ENCODE measurements around the gene CRYGB.
"Not testable (repeated sequence)": the region's sequence is repeated elsewhere in the genome, so short reads cannot be mapped to it uniquely, and the experiment has no call there.

Gene CRYGB

DNA sequence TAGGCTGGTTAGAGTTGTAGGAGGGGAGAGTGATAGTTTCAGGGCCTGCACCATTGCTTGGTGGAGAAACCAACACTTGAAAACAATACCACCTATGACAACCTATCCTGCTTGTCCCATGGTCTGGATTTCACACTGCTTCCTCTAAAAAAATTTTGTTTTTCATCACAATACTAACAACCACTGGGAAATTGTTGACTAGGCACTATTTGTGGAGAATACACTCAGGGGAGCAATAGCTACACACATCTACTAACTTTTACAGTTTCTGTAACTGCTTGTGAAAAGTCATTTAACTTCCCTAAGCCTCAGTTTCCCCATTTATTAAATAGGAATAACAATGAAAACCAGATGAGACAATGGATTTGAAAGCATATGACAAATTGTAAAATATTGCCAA is 4.1 kb upstream of the CRYGB start:
- Histone ChIP-seq H2AFZ (ENCODE audit: low read length, unreplicated experiment) (no peak overlapping the region), H3K4me1 (ENCODE audit: control insufficient read depth, insufficient read depth, low read length, unreplicated experiment) (no peaks in the 10 kb centered on the region), H3K27ac (ENCODE audit: low read depth, low read length) (no peak overlapping the region), H3K27me3 (ENCODE audit: insufficient read depth, low read length) (peaks cover 26% of the 10 kb centered on the region; the same call in 1 of the 2 replicates), H3K79me2 (ENCODE audit: control insufficient read depth, insufficient read depth, low read length, unreplicated experiment) (no peaks in the 10 kb centered on the region), H3K4me3 (ENCODE audit: low read depth, low read length) (no peak overlapping the region), H3K36me3 (ENCODE audit: insufficient read depth, low read length) (no peaks in the 10 kb centered on the region)

DNA sequence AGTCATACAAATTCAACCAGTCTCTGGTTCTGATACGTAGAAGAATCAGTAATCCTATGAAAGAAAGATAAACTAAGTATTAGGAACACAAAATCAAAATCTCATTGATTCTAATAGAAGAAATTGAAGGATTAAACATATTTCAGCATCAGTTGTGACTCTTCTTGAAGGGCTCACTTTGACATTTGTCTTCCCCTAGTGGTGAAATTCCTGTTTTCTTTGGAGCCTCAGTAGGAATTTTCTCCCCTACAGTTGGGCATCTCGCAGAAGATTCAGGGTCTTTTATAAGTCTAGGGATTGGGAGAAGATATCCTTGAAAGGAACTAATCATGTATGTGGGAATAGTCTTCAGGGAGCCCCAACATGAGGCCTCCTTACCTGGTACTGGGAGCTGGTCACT is 2.8 kb upstream of the CRYGB start:
- no peak overlapping the region for H3K4me3 ChIP-seq (ENCODE audit: low read depth, low read length)
- H3K4me1 ChIP-seq (ENCODE audit: control insufficient read depth, insufficient read depth, low read length, unreplicated experiment) = no peaks in the 10 kb centered on the region
- H3K79me2 ChIP-seq (ENCODE audit: control insufficient read depth, insufficient read depth, low read length, unreplicated experiment) = no peaks in the 10 kb centered on the region
- no peaks in the 10 kb centered on the region for H3K36me3 ChIP-seq (ENCODE audit: insufficient read depth, low read length)
- H2AFZ ChIP-seq (ENCODE audit: low read length, unreplicated experiment) = no peak overlapping the region
- H3K27ac ChIP-seq (ENCODE audit: low read depth, low read length) = no peak overlapping the region
- H3K27me3 ChIP-seq (ENCODE audit: insufficient read depth, low read length) = peaks cover 26% of the 10 kb centered on the region; the same call in 1 of the 2 replicates

DNA sequence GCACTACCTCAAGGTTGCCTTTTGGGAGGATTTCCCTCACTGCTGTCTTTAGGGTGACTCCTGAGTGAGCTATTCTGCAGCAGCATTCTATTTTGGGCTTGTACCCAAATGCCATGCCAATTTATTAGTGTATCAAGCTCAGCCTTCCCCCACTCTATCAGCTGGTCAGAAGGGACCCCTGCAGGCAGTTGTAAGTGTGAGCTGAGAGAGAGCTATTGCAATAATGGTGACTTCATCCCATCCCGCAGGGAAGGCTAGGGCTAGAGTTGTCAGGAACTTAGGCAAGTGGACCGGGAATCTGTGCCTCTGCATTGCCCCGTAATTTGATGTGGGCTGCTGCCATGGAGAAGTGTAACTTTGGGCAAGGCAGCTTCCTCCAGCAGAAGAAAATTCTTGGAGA is 1.8 kb upstream of the CRYGB start:
- H3K27ac ChIP-seq (ENCODE audit: low read depth, low read length) = no peak overlapping the region
- no peaks in the 10 kb centered on the region for H3K4me1 ChIP-seq (ENCODE audit: control insufficient read depth, insufficient read depth, low read length, unreplicated experiment)
- H3K27me3 ChIP-seq (ENCODE audit: insufficient read depth, low read length) = peaks cover 26% of the 10 kb centered on the region; the same call in 1 of the 2 replicates
- no peaks in the 10 kb centered on the region for H3K36me3 ChIP-seq (ENCODE audit: insufficient read depth, low read length)
- no peak overlapping the region for H2AFZ ChIP-seq (ENCODE audit: low read length, unreplicated experiment)
- H3K4me3 ChIP-seq (ENCODE audit: low read depth, low read length) = no peak overlapping the region
- no peaks in the 10 kb centered on the region for H3K79me2 ChIP-seq (ENCODE audit: control insufficient read depth, insufficient read depth, low read length, unreplicated experiment)

DNA sequence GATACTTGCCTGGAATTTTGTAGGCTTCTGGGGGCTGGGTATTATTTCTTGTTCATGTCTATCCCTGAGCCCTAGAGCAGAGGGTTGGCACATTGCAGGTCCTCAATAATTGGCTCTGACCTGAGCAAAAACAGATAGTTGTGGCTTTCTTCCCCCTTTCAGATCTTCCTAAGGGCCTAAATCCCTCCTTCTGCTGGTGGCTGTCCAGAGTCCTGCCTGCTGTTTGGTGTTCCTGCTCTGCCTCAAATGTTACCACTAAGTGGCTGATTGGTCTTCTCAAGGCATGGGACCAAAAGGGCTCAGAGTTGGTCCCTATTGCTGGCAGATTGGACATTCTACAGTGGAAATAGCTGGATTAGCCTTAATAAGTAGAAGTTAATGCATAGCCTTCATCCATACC is 1.1 kb upstream of the CRYGB start:
- Histone ChIP-seq H3K4me1 (ENCODE audit: control insufficient read depth, insufficient read depth, low read length, unreplicated experiment) (no peaks in the 10 kb centered on the region), H3K27ac (ENCODE audit: low read depth, low read length) (no peak overlapping the region)

DNA sequence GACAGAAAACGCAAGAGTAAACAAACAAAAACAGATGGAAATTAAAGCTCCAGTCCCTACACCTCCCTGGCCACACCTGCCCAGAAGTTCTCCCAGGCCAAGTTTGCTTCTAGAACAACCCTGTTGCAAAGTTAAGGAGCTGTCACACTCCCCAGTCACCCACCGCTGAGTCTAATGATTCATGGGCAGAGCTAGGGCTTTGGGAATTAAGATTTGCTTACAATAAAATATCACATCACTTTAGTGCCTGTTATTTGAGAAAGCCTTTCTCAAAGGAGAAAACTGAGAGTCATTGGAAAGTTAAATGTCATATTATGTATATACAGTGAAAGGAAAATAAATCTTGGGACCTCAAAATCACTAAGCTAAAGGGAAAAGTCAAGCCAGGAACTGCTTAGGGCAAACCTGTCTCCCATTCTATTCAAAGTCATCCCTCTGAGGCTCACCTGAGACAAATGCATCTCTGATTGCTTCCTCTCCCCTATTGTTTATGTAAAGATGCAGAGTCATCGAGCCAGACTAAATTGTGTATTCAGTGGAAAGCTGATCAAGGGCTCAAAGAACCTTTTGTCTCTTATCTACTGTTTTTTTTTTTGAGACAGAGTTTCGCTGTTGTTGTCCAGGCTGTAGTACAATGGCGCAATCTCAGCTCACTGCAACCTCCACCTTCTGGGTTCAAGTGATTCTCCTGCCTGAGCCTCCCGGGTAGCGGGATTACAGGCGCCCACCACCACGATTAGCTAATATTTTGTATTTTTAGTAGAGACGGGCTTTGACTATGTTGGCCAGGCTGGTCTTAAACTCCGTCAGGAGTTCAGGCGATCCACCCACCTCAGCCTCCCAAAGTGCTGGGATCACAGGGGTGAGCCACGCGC is 2.8 kb downstream of the CRYGB start:
- H2AFZ ChIP-seq (ENCODE audit: low read length, unreplicated experiment) = no peak overlapping the region
- H3K27ac ChIP-seq (ENCODE audit: low read depth, low read length) = no peak overlapping the region
- H3K79me2 ChIP-seq (ENCODE audit: control insufficient read depth, insufficient read depth, low read length, unreplicated experiment) = no peaks in the 10 kb centered on the region
- no peaks in the 10 kb centered on the region for H3K36me3 ChIP-seq (ENCODE audit: insufficient read depth, low read length)
- H3K27me3 ChIP-seq (ENCODE audit: insufficient read depth, low read length) = 0 out of 2 replicates have a peak, but pooled peaks cover 3% of the 10 kb centered on the region
- H3K4me1 ChIP-seq (ENCODE audit: control insufficient read depth, insufficient read depth, low read length, unreplicated experiment) = no peaks in the 10 kb centered on the region
- no peak overlapping the region for H3K4me3 ChIP-seq (ENCODE audit: low read depth, low read length)

More for the DNA sequence above, 1.1 kb upstream of the CRYGB start:
- no peak overlapping the region for H2AFZ ChIP-seq (ENCODE audit: low read length, unreplicated experiment)
- peaks cover 26% of the 10 kb centered on the region; the same call in 1 of the 2 replicates for H3K27me3 ChIP-seq (ENCODE audit: insufficient read depth, low read length)
- H3K36me3 ChIP-seq (ENCODE audit: insufficient read depth, low read length) = no peaks in the 10 kb centered on the region
- no peak overlapping the region for H3K4me3 ChIP-seq (ENCODE audit: low read depth, low read length)
- no peaks in the 10 kb centered on the region for H3K79me2 ChIP-seq (ENCODE audit: control insufficient read depth, insufficient read depth, low read length, unreplicated experiment)

DNA sequence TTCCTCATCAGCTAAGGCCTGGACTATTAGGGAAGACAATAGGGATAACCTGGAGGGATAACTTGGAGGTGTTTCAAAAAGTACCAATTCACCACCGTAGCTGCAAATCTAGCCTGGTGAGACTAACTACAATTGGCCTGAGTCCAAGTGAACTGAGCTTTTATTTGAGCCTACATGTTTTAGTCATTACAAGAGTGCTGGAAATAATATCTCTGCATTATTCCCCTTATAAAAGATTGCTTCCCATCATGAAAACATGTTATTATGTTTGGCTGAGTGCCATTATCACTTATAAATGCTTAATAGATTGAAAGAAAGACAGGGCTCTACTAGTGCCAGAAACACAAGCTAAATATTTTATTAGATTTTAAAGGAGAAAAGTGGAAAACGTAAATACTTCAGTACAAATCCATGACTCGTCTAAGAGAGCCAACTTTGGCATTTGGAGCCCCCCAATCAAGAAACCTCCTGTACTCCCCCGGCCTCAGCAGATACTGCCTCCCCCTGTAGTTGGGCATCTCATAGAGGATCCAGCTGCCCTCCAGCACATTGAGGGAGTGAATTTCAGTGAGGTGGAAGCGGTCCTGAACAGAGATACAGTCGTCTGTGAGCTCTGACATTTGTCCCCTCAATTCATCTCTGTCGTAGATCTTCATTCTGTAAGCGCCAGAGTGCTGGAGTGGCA is 3.6 kb downstream of the CRYGB start:
- no peaks in the 10 kb centered on the region for H3K4me1 ChIP-seq (ENCODE audit: control insufficient read depth, insufficient read depth, low read length, unreplicated experiment)
- no peak overlapping the region for H3K27ac ChIP-seq (ENCODE audit: low read depth, low read length)
- H3K27me3 ChIP-seq (ENCODE audit: insufficient read depth, low read length) = 0 out of 2 replicates have a peak, but pooled peaks cover 3% of the 10 kb centered on the region
- H2AFZ ChIP-seq (ENCODE audit: low read length, unreplicated experiment) = no peak overlapping the region
- no peaks in the 10 kb centered on the region for H3K79me2 ChIP-seq (ENCODE audit: control insufficient read depth, insufficient read depth, low read length, unreplicated experiment)
- H3K36me3 ChIP-seq (ENCODE audit: insufficient read depth, low read length) = no peaks in the 10 kb centered on the region
- no peak overlapping the region for H3K4me3 ChIP-seq (ENCODE audit: low read depth, low read length)

DNA sequence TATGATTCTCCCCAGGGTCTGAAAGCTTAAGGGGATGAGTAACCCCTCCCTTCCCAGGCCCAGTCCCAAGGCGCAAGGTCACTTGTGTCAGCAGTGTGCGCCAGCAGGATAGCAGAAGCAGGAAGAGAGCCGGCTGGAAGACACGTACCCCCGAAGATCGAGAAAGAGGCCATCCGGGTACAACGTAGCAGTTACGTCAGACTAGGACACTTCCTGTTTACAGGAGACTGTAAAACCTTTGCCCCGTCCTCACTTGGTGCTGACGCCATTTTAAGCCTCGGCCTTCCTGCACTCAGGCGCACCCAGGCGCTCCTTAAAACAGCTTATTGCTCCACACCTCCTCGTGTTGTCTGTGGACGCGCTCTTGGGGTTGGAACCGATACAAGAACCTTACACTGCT is 6.5 kb downstream of the CRYGB start:
- Histone ChIP-seq H3K4me1 (ENCODE audit: control insufficient read depth, insufficient read depth, low read length, unreplicated experiment) (no peaks in the 10 kb centered on the region), H3K36me3 (ENCODE audit: insufficient read depth, low read length) (no peaks in the 10 kb centered on the region), H3K4me3 (ENCODE audit: low read depth, low read length) (no peak overlapping the region), H2AFZ (ENCODE audit: low read length, unreplicated experiment) (no peak overlapping the region), H3K79me2 (ENCODE audit: control insufficient read depth, insufficient read depth, low read length, unreplicated experiment) (no peaks in the 10 kb centered on the region), H3K27ac (ENCODE audit: low read depth, low read length) (no peak overlapping the region), H3K27me3 (ENCODE audit: insufficient read depth, low read length) (no peaks in the 10 kb centered on the region)

DNA sequence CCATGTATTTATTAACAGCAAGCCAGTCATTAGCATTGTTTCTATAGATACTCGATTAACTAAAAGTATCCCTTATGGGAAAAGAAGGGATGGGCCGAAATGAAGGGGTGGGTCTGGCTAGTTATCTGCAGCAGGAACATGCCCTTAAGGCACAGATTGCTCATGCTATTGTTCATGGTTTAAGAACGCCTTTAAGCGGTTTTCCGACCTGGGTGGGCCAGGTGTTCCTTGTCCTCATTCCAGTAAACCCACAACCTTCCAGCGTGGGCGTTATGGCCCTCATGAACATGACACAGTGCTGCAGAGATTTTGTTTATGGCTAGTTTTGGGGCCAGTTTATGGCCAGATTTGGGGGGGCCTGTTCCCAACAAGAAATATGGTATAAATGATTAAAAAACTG is 7.6 kb downstream of the CRYGB start:
- not testable (repeated sequence) for H3K4me3 ChIP-seq (ENCODE audit: low read depth, low read length); H3K79me2 ChIP-seq (ENCODE audit: control insufficient read depth, insufficient read depth, low read length, unreplicated experiment); H2AFZ ChIP-seq (ENCODE audit: low read length, unreplicated experiment); H3K27me3 ChIP-seq (ENCODE audit: insufficient read depth, low read length); H3K4me1 ChIP-seq (ENCODE audit: control insufficient read depth, insufficient read depth, low read length, unreplicated experiment); H3K27ac ChIP-seq (ENCODE audit: low read depth, low read length); H3K36me3 ChIP-seq (ENCODE audit: insufficient read depth, low read length)

DNA sequence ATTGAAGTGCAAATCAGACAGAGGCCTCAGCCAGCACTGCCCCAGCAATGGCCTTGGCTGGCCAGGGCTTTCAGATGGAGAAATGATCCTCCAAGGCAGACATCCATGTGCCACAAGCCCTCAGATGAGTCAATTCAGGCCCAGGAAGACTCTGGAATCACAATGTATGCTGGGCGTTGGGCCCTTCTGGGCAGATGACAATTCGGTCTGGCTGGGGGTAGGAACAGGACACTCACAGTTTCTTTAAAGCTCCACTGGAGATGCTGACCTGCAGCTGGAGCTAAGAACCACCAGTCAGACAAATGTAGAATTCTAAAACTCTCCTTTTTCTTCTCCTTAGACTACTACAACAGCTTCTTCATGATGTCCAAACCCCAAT is 9.3 kb downstream of the CRYGB start:
- H3K36me3 ChIP-seq (ENCODE audit: insufficient read depth, low read length) = no peaks in the 10 kb centered on the region
- no peaks in the 10 kb centered on the region for H3K27me3 ChIP-seq (ENCODE audit: insufficient read depth, low read length)
- H3K79me2 ChIP-seq (ENCODE audit: control insufficient read depth, insufficient read depth, low read length, unreplicated experiment) = no peaks in the 10 kb centered on the region
- H2AFZ ChIP-seq (ENCODE audit: low read length, unreplicated experiment) = no peak overlapping the region
- no peaks in the 10 kb centered on the region for H3K4me1 ChIP-seq (ENCODE audit: control insufficient read depth, insufficient read depth, low read length, unreplicated experiment)
- no peak overlapping the region for H3K4me3 ChIP-seq (ENCODE audit: low read depth, low read length)
- H3K27ac ChIP-seq (ENCODE audit: low read depth, low read length) = no peak overlapping the region

DNA sequence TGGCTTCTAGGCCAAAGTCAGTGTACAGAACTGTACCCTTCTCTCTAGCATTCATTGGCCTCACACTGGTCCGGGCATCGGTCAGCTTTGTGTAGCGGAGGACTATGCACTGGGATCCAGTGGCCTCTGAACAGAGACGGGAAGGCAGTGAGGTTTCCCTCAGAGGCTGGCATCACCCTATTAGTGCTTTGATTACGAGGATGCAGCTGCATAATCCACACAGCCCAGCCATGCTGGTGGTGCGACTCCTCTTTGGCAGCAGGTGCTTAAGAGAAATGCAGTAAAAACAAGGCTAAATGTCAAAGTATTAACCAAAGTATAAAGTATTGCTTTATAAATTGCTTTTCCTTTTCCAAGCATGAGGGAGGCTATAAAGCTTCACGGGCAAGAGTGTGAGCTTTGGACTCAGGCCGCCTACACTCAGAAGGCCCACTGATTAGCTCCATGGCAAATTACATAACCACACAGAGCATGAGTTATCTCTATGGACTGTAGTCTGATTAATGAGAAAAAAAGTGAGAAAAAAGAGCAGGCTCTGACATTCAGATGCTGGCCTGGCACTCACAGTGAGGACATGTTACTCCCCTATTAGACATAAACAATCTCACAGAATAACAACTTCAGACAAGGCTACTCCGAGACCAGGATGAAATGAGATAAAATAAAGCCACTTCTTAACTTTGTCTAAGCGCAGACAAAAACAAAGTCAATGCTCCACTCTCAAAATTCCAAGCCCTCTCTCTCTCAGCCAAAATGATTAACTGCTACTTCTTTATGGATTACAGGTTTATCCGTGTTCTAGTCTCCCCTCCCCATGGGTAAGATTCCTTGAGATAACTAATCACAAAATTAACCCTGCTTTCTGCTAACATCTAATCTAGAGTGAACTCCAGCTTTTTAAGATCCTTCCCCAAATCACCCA is 9.9 kb downstream of the CRYGB start:
- no peaks in the 10 kb centered on the region for H3K79me2 ChIP-seq (ENCODE audit: control insufficient read depth, insufficient read depth, low read length, unreplicated experiment)
- no peak overlapping the region for H3K4me3 ChIP-seq (ENCODE audit: low read depth, low read length)
- H3K27me3 ChIP-seq (ENCODE audit: insufficient read depth, low read length) = no peaks in the 10 kb centered on the region
- H3K4me1 ChIP-seq (ENCODE audit: control insufficient read depth, insufficient read depth, low read length, unreplicated experiment) = no peaks in the 10 kb centered on the region
- no peak overlapping the region for H3K27ac ChIP-seq (ENCODE audit: low read depth, low read length)
- no peaks in the 10 kb centered on the region for H3K36me3 ChIP-seq (ENCODE audit: insufficient read depth, low read length)
- no peak overlapping the region for H2AFZ ChIP-seq (ENCODE audit: low read length, unreplicated experiment)
